Mononuclear cell (primary cell): Measurements from ENCODE around the gene NEO1. TPM values are rescaled to one million over a fixed set of nuclear protein-coding genes. Genes with fewer than 3 reads are reported as not detected.

ENCODE experiments used
- H3K27me3 ChIP-seq: 2 replicates; pipeline ENCODE4 v1.6.0; 2011; ENCODE audit warnings: low read length, control low read depth; ENCODE audit not compliant: insufficient read depth
- H3K4me1 ChIP-seq: 2 replicates; pipeline ENCODE4 v1.5.1; 2011; ENCODE audit warnings: mild to moderate bottlenecking, low read length, control low read depth; ENCODE audit not compliant: insufficient read depth
- H3K4me3 ChIP-seq: 2 replicates; pipeline ENCODE4 v1.5.1; 2011; ENCODE audit warnings: mild to moderate bottlenecking, low read length, moderate library complexity
- H3K9me3 ChIP-seq: 2 replicates; pipeline ENCODE4 v1.5.1; 2011; ENCODE audit warnings: low read depth, mild to moderate bottlenecking, control low read depth, low read length
- total RNA-seq: library from RNA; depleted of rRNA; stranded (reverse); fragments of >200 nt; gene quantifications from one replicate; pipeline ENCODE4 v1.2.3, GENCODE V29; 2012

NEO1 gene
- total RNA-seq, 1 donor, result 9.6 TPM

DNA sequence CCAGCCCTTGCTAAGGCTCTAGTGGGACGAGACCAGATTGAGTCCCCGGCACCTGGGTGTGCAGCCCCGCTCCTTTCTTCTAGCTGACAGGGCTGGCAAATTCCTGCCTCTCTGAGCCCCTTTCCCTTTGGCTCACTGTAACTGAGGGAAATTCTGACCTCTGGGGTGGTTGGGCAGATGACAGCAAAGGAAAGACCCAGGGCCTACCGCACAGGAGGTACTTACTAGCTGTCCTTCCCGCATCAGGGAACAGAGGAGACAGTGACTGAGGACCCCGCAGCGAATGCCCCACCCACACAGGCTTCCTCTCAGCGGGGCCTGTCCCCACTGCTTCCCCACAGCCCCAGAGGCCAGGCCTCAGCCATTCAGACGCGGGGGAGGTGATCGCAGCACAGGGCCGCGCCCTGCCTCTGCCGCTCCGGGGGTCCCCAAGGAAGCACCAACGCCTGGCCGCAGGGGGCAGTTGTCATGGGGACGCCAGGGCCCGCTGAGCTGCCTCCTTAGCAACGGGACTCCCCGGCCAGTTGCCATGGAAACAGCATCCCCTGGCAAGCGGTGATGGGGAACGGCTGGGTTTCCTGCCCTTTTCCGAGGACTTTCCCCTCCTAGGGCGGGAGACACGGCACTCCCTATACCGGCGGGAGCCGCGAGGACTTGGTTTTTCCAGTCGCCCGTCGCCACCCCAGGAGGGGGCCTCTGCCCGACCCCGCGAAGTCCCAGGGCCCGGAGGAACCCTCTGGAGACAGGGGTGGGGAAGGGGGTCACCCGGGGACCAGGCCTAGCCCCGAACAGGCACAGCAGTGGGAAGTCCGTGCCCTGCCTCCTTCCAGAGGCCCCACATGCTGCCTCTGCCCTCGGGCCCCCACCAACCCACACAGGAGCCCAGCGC, 266.4 kb downstream of the NEO1 start:
- H3K27me3 ChIP-seq, result no peaks in the 10 kb centered on the region
- H3K4me3 ChIP-seq, result no peak overlapping the region
- no peaks in the 10 kb centered on the region for H3K9me3 ChIP-seq
- no peaks in the 10 kb centered on the region for H3K4me1 ChIP-seq

DNA sequence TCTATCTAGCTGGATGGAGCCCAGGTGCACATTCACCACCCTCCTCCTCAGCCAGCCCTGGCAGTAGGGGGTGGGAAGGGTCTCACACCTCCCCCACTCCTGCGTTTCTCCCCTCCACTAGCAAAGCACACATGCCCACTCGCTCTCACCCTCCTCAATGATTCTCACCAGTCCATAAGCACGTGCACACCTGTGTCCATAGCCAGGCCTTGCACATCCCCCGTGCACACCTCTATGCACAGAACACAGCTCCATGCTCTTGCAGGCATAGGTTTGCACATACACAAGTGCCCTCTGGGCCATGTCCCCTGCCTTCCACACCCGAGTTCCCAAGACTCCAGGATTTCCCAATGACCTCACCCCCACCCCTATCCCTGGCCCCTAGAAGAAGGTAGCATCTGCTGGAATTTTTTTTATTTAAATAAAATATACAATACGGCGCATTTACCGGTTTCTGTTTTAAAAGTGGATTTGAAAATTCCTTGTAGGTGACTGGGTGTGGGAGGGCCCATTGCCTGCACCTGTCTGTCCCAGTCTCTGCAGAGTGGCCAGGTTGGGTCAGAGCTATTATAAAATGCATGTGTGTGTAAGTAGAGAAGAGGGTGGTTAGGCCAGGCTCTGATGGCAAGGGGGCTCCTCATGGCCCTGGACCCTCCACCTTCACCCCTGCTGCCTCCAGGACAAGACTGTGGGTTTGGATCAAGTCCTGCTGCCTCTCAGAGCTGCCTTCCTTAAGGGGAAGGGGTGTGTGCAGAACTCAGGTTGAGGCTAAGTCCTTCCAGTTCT, 267.4 kb downstream of the NEO1 start:
- Histone ChIP-seq H3K4me3 (no peak overlapping the region), H3K27me3 (no peaks in the 10 kb centered on the region), H3K4me1 (no peaks in the 10 kb centered on the region), H3K9me3 (no peaks in the 10 kb centered on the region)

DNA sequence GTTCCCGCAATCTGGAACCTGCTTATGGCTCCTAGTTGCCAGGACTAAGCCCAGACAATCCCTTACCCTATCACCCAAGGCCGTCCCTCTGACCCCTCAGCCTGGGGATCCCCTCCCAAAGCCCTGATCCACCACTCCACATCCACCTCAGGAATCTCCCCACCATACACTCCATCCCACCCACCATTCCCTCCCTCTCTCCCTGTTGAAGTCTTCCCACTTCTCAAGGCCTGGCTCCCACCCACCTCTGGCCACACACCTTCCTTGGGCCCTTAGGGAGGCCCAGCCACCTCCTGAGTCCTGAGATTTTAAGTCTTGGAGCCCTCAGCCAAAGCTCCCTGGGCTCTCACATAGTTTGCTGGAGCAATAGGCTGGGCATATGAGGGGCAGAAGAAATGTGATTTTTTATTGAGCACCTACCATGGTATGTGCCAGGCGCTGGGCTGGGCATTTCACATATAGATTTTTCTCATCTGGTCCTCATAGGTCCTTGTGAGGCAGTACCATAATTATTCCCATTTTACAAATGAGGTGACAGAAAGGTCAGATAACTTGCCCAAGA, 268.4 kb downstream of the NEO1 start:
- no peaks in the 10 kb centered on the region for H3K4me1 ChIP-seq
- H3K27me3 ChIP-seq, result no peaks in the 10 kb centered on the region
- H3K4me3 ChIP-seq, result no peak overlapping the region
- no peaks in the 10 kb centered on the region for H3K9me3 ChIP-seq

DNA sequence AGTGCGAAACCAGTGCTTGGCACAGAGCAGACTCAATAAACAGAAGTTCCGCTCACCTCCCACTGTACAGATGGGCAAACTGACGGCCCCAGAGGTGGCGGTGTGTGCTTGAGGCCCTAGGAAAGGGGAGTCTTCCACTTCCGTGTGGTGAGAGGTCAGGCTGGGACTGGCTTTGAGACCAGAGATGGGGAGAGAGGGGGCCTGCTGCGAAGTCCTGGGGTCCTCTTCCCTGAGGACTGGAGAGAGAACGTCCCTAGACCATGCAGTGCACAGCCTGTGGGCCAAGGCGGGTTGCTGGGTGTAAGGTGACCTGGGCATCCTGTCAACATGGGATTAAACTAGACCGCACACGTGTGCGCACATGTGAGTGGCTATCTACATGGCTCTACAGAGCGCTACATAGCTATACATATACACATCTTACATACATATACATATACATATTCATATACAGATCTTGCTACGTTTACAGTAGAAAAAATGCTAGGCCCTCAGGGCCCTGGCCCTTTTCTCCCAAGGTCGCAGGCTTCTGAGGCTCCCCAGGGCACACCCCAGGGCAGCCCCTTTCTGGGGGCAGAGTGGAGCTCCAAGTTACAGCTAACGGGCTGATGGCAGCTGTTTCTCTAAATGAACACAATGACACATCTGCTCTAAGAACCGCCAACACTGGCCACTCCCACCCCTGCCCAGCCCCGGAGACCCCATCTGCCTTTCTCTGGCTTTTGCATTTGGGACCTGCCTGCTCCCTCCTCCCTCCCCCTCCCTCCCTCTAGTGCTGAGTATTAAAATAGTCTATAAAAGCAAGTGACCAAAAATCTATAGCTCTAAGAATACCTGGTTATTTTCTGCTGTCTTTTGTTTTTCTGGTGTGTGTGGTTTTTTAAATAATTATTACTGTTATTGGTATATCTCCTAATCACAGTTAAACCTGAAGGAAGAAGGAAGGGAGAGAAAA, 269.5 kb downstream of the NEO1 start:
- Histone ChIP-seq H3K27me3 (no peaks in the 10 kb centered on the region), H3K4me1 (no peaks in the 10 kb centered on the region), H3K4me3 (no peak overlapping the region), H3K9me3 (no peaks in the 10 kb centered on the region)

DNA sequence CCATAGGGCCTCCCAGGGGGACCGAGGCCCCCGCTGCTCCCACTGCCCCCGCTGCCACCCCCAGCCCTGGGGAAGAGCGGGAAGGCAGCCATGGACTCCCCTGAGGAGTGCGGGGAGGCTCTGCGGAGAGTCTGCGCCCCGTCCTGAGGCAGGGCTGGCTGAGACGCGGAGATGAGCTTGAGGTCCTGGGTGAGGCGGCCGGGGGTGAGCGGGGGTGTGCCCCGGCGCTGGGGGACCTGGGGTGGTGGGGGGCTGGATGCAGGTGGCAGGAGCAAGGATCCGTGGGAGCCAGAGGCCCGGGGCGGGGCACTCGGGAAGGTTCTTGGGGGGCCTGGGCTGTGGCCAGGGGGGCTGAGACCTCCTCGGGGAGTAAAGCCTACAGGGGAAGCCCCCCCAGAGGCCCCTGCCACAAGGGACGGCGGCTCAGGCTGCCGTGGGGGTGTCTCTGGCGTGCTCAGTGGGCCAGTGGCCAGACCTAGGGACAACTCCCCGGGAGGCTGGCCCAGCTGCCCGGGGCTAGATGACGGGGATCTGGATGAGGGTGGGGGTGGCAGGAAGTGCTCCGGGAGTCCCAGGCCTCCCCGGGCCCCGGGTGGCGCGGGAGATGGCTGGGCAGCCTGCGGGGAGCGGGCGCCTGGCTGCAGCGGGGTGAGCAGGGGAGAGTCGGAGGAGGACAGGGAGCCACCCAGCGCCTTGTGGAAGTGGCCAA, 270.6 kb downstream of the NEO1 start:
- no peaks in the 10 kb centered on the region for H3K9me3 ChIP-seq
- no peak overlapping the region for H3K4me3 ChIP-seq
- no peaks in the 10 kb centered on the region for H3K4me1 ChIP-seq
- H3K27me3 ChIP-seq, result no peaks in the 10 kb centered on the region

DNA sequence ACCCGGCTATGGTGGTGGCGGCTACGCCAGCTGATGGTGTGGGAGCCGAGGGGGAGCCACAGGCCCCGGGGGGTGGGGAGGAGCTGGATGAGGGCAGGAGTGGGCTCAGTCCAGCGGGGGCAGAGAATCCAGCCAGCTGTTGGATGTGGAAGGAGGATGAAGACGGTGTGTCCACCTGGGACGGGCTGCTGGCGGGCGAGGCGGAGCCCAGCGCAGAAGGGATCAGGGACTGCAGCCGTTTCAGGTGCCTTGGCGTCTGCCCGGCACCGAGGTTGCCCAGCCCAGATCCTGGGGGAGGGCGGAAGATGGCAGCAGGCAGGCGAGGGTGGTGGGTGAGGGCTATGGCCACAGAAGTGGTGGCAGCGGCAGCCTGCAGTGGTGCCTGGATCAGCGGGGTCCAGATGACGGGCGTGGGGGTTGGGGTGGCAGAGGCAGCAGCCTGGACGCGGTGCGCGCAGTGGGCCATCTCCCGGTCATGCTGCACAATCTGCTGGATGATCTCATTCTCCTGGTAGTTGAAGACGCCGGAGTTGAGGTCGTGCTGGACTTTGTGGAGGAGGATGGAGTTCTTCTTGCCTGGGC, 271.2 kb downstream of the NEO1 start:
- Histone ChIP-seq H3K9me3 (no peaks in the 10 kb centered on the region), H3K27me3 (no peaks in the 10 kb centered on the region), H3K4me3 (no peak overlapping the region), H3K4me1 (no peaks in the 10 kb centered on the region)

DNA sequence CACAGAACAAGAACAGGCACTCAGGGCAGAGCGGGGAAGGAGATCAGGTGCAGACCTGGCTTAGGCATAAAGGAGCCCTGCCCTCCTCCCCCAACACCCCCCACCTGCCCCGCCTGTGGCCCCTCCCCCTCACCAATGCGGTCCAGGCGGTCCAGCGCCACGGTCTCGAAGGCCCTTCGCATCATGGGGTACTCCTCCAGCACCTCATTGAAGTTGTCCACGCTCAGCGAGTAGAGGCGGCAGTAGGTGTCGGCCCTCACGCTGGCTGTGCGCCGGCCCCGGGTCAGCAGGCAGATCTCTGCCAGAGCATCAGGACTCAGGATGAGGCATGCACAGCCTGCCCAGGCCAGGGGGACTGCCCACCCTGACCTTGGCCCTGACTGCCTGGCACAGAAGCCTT, 271.7 kb downstream of the NEO1 start:
- no peak overlapping the region for H3K4me3 ChIP-seq
- H3K4me1 ChIP-seq, result no peaks in the 10 kb centered on the region
- no peaks in the 10 kb centered on the region for H3K9me3 ChIP-seq
- no peaks in the 10 kb centered on the region for H3K27me3 ChIP-seq

DNA sequence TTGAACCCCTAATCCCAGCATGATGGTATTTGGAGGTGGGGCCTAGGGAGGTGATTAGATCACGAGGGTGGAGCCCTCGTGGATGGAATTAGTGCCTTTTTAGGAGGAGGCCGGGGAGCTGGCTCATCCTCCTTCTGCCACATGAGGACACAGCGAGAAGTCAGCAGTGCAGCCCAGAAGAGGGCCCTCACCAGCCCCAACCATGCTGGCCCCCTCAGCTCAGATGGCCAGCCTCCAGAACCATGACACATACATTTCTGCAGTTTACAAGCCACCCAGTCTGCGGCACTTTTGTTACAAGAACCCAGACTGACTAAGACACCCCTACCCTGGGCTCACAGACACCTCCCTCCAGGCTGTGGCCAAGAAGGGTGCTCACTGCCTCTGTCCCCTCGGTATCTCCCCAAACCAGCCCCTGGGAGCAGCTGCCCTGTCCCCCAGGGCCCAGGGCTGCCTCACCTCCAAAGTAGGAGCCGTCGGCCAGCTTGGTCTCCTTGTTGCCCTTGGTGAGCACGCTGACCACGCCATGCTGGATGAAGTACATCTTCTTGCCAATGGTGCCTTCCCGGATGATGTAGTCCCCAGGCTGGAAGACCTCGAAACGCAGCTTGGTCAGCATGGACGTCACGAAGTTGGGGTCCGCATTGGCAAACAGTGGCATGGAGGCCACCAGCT, 272.4 kb downstream of the NEO1 start:
- H3K9me3 ChIP-seq, result no peaks in the 10 kb centered on the region
- H3K4me3 ChIP-seq, result no peak overlapping the region
- H3K4me1 ChIP-seq, result no peaks in the 10 kb centered on the region
- H3K27me3 ChIP-seq, result no peaks in the 10 kb centered on the region

DNA sequence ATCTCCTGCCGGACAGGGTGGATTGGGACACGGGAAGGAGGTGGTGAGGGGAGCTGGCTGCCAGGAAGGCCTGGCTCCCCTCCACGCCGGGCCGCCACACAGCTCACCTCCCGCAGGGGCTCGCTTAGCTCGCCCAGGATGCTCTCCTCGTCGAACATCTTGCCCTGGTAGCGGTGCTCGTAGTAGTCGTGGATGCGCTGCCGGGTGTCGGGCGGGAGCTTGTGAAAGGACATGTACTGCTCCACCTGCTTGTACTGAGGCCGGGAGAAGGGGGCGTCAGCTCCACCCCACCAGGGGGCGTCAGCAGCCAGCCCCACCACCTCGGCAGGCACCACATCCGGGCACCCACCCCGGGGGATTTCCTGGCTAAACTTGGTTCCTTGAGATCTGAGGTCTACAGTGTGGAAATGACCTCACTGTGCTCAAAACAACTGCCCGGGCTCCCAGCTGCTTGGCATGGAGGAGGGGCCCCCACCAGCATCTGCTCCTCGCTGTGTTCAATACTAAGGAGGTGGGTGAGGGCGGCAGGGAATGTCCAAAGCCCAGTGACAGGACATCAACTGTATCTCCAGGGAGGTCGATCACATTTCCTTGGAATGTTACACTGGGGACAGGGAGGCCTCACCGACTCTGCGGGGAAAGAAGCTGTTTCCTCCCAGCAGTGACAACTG, 273.1 kb downstream of the NEO1 start:
- no peaks in the 10 kb centered on the region for H3K4me1 ChIP-seq
- no peaks in the 10 kb centered on the region for H3K27me3 ChIP-seq
- H3K9me3 ChIP-seq, result no peaks in the 10 kb centered on the region
- no peak overlapping the region for H3K4me3 ChIP-seq

DNA sequence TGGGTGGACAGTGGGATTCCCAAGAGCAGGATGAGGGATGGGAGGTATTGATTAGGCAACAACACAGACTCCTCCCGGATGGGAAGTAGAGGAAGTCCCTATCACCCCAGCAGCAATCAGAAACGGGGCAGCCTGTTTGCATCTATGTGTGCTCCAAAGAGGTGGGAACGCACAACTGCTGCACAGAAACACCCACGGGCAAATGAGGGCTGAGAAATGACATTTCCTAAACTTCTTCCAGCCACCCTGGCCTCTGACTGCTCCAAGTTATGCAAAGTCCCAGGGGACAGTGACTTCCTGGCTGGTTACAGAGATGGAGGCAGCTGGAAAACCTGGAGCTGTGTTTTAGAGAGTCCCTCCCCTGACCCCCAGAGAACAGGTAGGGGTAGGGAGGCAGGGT, 273.9 kb downstream of the NEO1 start:
- no peak overlapping the region for H3K4me3 ChIP-seq
- no peaks in the 10 kb centered on the region for H3K27me3 ChIP-seq
- H3K9me3 ChIP-seq, result no peaks in the 10 kb centered on the region
- no peaks in the 10 kb centered on the region for H3K4me1 ChIP-seq

DNA sequence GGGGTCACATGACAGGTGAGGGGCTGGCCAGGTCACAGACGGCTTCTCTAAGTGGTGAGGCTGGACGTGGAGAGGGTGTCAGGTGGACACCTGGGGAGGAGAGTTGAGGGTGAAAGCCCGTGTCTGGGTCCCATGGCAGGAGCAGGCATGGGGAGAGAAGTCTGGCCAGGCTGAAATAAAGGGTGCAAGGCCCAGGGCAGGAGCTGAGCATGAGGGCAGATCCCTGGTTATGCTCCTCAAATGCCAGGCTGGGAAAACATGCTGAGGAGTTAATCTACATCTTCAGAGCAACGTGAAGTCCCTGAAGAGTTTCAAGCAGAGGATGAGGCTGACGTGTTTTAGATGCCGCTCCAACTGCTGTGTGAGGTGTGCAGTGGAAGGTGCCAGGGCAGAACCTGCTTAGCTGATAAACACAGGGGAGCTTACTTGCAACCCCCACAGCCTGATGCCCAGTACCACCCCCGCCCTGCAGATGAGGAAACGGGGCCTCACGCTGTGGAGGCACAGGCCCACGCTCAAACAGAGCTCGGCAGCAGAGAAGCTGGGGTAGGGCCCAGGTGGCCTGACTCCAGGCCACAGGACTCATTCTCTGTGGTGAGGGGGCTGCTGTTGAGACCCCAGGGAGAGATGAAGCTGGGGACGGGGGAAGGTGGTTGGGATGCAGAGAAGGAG, 276.0 kb downstream of the NEO1 start:
- no peaks in the 10 kb centered on the region for H3K9me3 ChIP-seq
- H3K4me3 ChIP-seq, result no peak overlapping the region

DNA sequence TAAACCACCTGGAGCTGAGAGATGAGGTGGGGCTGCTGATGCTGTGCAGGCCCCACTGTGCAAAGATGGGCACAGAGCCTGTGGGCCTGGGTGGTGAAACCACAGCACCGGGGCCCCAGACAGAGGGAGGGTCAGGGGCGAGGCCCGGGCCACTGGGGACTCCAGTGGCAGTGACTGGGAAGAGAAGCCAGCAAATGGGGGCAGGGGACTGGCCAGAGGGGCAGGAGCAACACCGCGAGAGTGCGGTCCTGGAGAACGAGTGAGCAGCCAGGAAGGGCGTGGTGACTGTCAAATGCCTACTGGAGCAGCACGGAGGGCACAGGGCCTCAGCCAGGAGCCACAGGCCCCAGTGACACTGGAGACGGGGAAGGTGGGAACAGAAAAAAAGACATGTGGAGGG, 276.7 kb downstream of the NEO1 start:
- H3K9me3 ChIP-seq, result no peaks in the 10 kb centered on the region
- H3K4me1 ChIP-seq, result no peaks in the 10 kb centered on the region
- H3K27me3 ChIP-seq, result no peaks in the 10 kb centered on the region
- H3K4me3 ChIP-seq, result no peak overlapping the region

More for the DNA sequence above, 276.0 kb downstream of the NEO1 start:
- no peaks in the 10 kb centered on the region for H3K4me1 ChIP-seq
- no peaks in the 10 kb centered on the region for H3K27me3 ChIP-seq
